WI38 (cell line): ENCODE results near the gene LARP4B.

Source experiments
- H3K4me3 ChIP-seq: 2 replicates; pipeline ENCODE4 v1.5.1; 2011; ENCODE audit warnings: low read depth, mild to moderate bottlenecking, control low read depth, low read length
- CTCF ChIP-seq: IDR thresholded peaks from 2 replicates; pipeline ENCODE4 v1.5.1; 2012; ENCODE audit warnings: low read depth, mild to moderate bottlenecking, control low read depth, low read length

Gene LARP4B

GRCh38 chr10:869171-869570, 62.3 kb downstream of the LARP4B start:
- H3K4me3 ChIP-seq, result no peak overlapping the region
- no peak for TF ChIP-seq CTCF

- TF ChIP-seq CTCF, result no peak
These were observed 63.7 kb downstream of the LARP4B start for GRCh38 chr10:867807-868206.

GRCh38 chr10:866577-866941, 64.9 kb downstream of the LARP4B start:
- TF ChIP-seq CTCF, result no peak
- H3K4me3 ChIP-seq, result no peak overlapping the region

More at GRCh38 chr10:867807-868206, 63.7 kb downstream of the LARP4B start:
- H3K4me3 ChIP-seq, result no peak overlapping the region

GRCh38 chr10:865924-866576, 65.5 kb downstream of the LARP4B start:
- no peak overlapping the region for H3K4me3 ChIP-seq
- TF ChIP-seq CTCF, result no peak

GRCh38 chr10:865257-865656, 66.2 kb downstream of the LARP4B start:
- H3K4me3 ChIP-seq, result no peak overlapping the region
- TF ChIP-seq CTCF, result no peak

GRCh38 chr10:860519-860918, 71.0 kb downstream of the LARP4B start:
- H3K4me3 ChIP-seq, result no peak overlapping the region
- TF ChIP-seq CTCF, result no peak

- H3K4me3 ChIP-seq, result no peak overlapping the region
- TF ChIP-seq CTCF, result no peak
These were observed 74.9 kb downstream of the LARP4B start for GRCh38 chr10:856416-857157.
